NCI-H2029 (cell line): ENCODE measurements around the gene PARM1.
A peak's percentile ranks its signal among the peaks of the same experiment; 100 is the strongest.
"Not testable (repeated sequence)": the region's sequence is repeated elsewhere in the genome, so short reads cannot be mapped to it uniquely, and the experiment has no call there.

Experiments used
- DNase-seq: peaks from one replicate; lab custom pipeline; 2025; lab: John Stamatoyannopoulos, UW

Gene PARM1

GRCh38 chr4:74983253-74983635 is 50.3 kb downstream of the PARM1 start:
- no peak for DNase-seq

- DNase-seq = no peak
Observed at GRCh38 chr4:74990276-74990875, 57.5 kb downstream of the PARM1 start.

GRCh38 chr4:74994436-74994835 is 61.5 kb downstream of the PARM1 start:
- DNase-seq = not testable (repeated sequence)

GRCh38 chr4:74996996-74997395 is 64.1 kb downstream of the PARM1 start:
- DNase-seq = no peak

GRCh38 chr4:74997948-74998729 is 65.2 kb downstream of the PARM1 start:
- DNase-seq = no peak

GRCh38 chr4:74999714-75000309 is 66.9 kb downstream of the PARM1 start:
- DNase-seq = no peak

GRCh38 chr4:75001871-75002270 is 69.0 kb downstream of the PARM1 start:
- DNase-seq = no peak

- no peak for DNase-seq
Observed at GRCh38 chr4:75002381-75002780, 69.5 kb downstream of the PARM1 start.

GRCh38 chr4:75003979-75004378 is 71.1 kb downstream of the PARM1 start:
- no peak for DNase-seq

- DNase-seq = peak; percentile 48
Observed at GRCh38 chr4:75004755-75005668, 72.1 kb downstream of the PARM1 start.

GRCh38 chr4:75005727-75006126 is 72.8 kb downstream of the PARM1 start:
- DNase-seq = no peak

- DNase-seq = no peak
Observed at GRCh38 chr4:75007891-75008290, 75.0 kb downstream of the PARM1 start.

GRCh38 chr4:75009138-75009537 is 76.2 kb downstream of the PARM1 start:
- DNase-seq = no peak

- no peak for DNase-seq
Observed at GRCh38 chr4:75011131-75011795, 78.3 kb downstream of the PARM1 start.

GRCh38 chr4:75015627-75016026 is 82.7 kb downstream of the PARM1 start:
- no peak for DNase-seq

GRCh38 chr4:75016472-75016871 is 83.6 kb downstream of the PARM1 start:
- no peak for DNase-seq

- DNase-seq = no peak
Observed at GRCh38 chr4:75018811-75019479, 86.0 kb downstream of the PARM1 start.

GRCh38 chr4:75025431-75025830 is 92.5 kb downstream of the PARM1 start:
- DNase-seq = no peak

- peak; percentile 13 for DNase-seq
Observed at GRCh38 chr4:75028196-75028854, 95.4 kb downstream of the PARM1 start.

- no peak for DNase-seq
Observed at GRCh38 chr4:75030028-75030427, 97.1 kb downstream of the PARM1 start.
